ENCODE results near the gene HOXA13. TPM values are rescaled to one million over a fixed set of nuclear protein-coding genes. Genes with fewer than 3 reads are reported as not detected.

HOXA13 gene
- total RNA-seq, 3 donors from 2014 or later = 28.0 to 54.3 (median 42.2) TPM

DNA sequence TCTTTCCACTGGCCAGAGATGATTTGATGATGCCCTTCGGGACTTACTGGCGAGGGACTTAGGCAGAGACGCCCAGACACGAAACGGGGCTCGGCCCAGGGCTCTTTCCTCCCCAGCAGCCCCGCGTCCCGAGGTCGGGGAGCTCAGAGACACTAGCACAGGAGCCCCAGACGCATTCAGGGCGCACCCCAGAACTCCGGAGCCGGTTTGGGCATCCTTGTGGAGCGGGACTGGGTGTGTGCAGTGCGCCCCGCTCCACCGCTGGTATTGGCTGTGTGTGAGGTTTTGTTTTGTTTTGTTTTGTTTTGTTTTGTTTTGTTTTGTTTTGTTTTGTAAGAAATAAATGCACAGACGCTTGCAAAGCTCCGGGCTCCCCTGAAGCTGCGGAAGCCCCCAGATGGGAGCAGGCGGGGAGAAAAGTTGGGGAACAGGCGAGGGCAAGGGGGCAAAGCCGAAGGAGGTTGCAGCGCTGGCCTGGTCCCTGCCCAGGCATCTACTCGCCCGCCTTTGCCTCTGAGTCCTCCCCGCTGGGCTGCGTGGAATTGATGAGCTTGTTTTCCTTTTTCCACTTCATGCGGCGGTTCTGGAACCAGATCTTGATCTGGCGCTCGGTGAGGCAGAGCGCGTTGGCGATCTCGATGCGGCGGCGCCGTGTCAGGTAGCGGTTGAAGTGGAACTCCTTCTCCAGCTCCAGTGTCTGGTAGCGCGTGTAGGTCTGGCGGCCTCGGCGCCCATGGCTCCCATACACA, 54.6 kb downstream of the HOXA13 start:
- peaks cover 32% of the 10 kb centered on the region for H3K4me1 ChIP-seq (ENCODE audit: low read depth)
- H3K4me3 ChIP-seq = no peak overlapping the region
- peak in 2 of 3 donors; percentile 42 to 61 for DNase-seq
- no peaks in the 10 kb centered on the region for H3K36me3 ChIP-seq (ENCODE audit: low read depth)
- intact Hi-C loops (cut with DNase I, micrococcal nuclease) = loop anchor here in 1 of 2 donors (5.0 kb wide), 1 partner anchor 463 kb away; no protein-coding TSS in a partner anchor
- TF ChIP-seq, protein P1, sequence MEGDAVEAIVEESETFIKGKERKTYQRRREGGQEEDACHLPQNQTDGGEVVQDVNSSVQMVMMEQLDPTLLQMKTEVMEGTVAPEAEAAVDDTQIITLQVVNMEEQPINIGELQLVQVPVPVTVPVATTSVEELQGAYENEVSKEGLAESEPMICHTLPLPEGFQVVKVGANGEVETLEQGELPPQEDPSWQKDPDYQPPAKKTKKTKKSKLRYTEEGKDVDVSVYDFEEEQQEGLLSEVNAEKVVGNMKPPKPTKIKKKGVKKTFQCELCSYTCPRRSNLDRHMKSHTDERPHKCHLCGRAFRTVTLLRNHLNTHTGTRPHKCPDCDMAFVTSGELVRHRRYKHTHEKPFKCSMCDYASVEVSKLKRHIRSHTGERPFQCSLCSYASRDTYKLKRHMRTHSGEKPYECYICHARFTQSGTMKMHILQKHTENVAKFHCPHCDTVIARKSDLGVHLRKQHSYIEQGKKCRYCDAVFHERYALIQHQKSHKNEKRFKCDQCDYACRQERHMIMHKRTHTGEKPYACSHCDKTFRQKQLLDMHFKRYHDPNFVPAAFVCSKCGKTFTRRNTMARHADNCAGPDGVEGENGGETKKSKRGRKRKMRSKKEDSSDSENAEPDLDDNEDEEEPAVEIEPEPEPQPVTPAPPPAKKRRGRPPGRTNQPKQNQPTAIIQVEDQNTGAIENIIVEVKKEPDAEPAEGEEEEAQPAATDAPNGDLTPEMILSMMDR (IDR thresholded peaks at IDR 0.05) = no peak
- no peaks in the 10 kb centered on the region for H3K9me3 ChIP-seq
- ATAC-seq = no peak

DNA sequence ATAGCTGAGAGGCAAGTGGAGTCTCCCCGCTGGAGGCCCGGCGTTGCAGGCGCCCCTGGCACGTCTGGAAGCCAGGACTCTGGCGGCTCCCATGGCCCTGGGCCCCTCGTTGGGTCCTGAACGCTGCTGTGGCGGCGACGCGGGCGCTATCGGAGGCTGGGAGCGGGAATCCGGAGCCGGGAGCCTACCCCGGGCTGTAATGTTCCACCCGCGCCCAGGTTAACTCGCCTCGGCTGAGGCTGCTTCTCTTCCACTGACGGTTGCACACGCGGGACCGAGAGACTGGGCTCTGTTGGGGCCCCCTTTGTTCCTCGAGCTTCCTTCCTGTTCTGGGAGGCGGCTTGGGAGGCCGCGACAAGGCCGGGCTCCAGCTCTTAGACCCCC, 55.1 kb downstream of the HOXA13 start:
- Histone ChIP-seq H3K4me3 (no peak overlapping the region), H3K9me3 (no peaks in the 10 kb centered on the region), H3K4me1 (ENCODE audit: low read depth) (peaks cover 32% of the 10 kb centered on the region), H3K36me3 (ENCODE audit: low read depth) (no peaks in the 10 kb centered on the region)
- no peak for ATAC-seq
- DNase-seq = peak in 1 of 3 donors; percentile 59
- TF ChIP-seq, protein P1 (IDR thresholded peaks at IDR 0.05) = no peak
- intact Hi-C loops (cut with DNase I, micrococcal nuclease) = loop anchor here in 1 of 2 donors (5.0 kb wide), 2 partner anchors 287 to 462 kb away; no protein-coding TSS in a partner anchor

Small RNA genes within 50 kb of the gene (microRNA-seq; reads per million reads assigned to microRNA genes)
- 6,304 reads per million, percentile 93 among the genes with 10 or more reads in this experiment for gene MIR196B

Other genes starting within 250 kb of the HOXA13 start
- 1 to 10 TPM; 1.5 to 2.7 (median 2.1) TPM for gene HOXA1, start 104.1 kb downstream of the HOXA13 start, total RNA-seq
- gene HOXA2, start 97.4 kb downstream of the HOXA13 start, total RNA-seq = 1 to 10 TPM; 3.2 to 4.3 (median 3.3) TPM
- gene HOXA4, start 69.3 kb downstream of the HOXA13 start, total RNA-seq = 1 to 10 TPM; 5.9 to 9.5 (median 8.3) TPM
- gene HOXA5, start 56.4 kb downstream of the HOXA13 start, total RNA-seq = 10 to 100 TPM; 16.1 to 26.6 (median 23.8) TPM
- 10 to 100 TPM; 20.2 to 39.5 (median 20.5) TPM for gene HOXA6, start 52.3 kb downstream of the HOXA13 start, total RNA-seq
- 10 to 100 TPM; 19.9 to 38.1 (median 20.5) TPM for gene HOXA3, start 47.5 kb downstream of the HOXA13 start, total RNA-seq
- 10 to 100 TPM; 17.1 to 29.8 (median 27.9) TPM for gene HOXA7, start 43.4 kb downstream of the HOXA13 start, total RNA-seq
- gene HOXA9, start 34.6 kb downstream of the HOXA13 start, total RNA-seq = 10 to 100 TPM; 22.0 to 27.9 (median 25.0) TPM
- gene HOXA10, start 25.8 kb downstream of the HOXA13 start, total RNA-seq = 10 to 100 TPM; 25.0 to 56.9 (median 25.8) TPM
- gene HOXA11, start 14.9 kb downstream of the HOXA13 start, total RNA-seq = 10 to 100 TPM in 1 of 3 donors, 1 to 10 TPM in 2; 3.2 to 27.2 (median 5.4) TPM
- 1 to 10 TPM in 1 of 3 donors, under 1 TPM in 1, not detected in 1; 0.43 to 2.7 TPM for gene EVX1, start 42.7 kb upstream of the HOXA13 start, total RNA-seq

All from mucosa of descending colon (tissue), 3 donors.